T-helper 2 cell (primary cell): ENCODE measurements around the gene FAAH.
A peak's percentile ranks its signal among the peaks of the same experiment; 100 is the strongest.

Source experiments
- DNase-seq, 5 experiments: peaks; one replicate each; pipeline versions ENCODE4 v3.0.0 to v3.0.0-alpha.2; 2012 to 2022

FAAH gene

GRCh38 chr1:46423574-46424240 is 29.6 kb downstream of the FAAH start:
- no peak for DNase-seq

- DNase-seq: no peak
These were observed 30.6 kb downstream of the FAAH start for GRCh38 chr1:46424730-46425129.

DNA sequence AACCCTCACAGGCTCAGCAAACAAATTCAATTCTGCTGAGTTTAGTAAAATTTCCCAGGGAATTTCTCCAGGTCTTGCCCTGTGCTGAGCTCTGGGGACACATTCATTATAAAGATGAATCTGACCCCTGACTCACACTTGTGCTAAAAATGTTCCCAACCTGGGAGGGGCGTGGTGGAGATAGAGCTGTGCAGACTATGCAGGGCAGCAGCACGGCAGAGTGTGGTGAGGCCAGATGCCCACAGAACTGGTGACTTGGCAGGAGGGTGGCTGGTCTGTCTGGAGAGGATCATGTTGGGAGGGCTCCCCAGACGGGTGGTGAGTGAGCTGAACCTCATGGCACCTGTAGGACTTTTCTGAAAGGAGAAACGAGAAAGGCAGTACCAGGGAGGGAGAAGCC is 31.6 kb downstream of the FAAH start:
- no peak for DNase-seq

- DNase-seq: no peak
These were observed 33.4 kb downstream of the FAAH start for GRCh38 chr1:46427541-46427940.

- DNase-seq: no peak
These were observed 35.3 kb downstream of the FAAH start for GRCh38 chr1:46429436-46429835.

DNA sequence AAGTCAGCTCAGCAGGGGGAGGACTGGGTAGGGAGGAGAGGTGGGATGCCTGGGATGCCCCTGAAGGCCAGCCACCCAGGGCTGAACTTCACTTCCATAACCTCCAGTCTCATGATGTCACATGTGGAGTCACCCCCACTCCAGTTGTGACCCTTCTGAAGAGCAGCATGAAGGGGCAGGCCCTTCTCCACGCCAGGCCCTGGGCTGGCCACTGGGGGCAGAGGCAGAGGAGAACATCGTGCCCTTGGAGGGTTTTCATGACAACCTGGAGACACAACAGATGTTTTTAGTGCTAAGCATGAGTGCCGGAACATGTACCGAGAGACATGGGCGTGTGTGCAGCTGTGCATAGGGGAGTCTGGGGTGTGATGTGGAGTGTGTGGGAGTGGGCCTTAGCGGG is 37.6 kb downstream of the FAAH start:
- no peak for DNase-seq

- DNase-seq: no peak
These were observed 38.7 kb downstream of the FAAH start for GRCh38 chr1:46432781-46433327.

DNA sequence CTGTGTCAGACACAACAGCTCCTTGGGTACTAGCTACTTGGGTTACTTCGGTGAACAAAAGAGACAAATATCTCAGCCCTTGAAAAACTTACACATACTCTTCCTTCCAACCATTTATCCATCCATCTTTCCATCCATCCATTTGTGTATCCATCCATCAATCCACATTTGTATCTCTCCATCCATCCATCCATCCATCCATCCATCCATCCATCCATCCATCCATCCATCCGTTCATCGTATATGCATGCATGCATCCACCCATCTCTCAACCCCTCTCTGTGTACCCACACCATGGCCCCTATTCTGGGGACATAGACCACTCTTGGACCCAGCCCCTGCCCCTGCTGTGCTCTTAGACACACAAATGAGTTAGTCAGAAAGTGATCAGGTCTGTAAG is 40.2 kb downstream of the FAAH start:
- no peak for DNase-seq

DNA sequence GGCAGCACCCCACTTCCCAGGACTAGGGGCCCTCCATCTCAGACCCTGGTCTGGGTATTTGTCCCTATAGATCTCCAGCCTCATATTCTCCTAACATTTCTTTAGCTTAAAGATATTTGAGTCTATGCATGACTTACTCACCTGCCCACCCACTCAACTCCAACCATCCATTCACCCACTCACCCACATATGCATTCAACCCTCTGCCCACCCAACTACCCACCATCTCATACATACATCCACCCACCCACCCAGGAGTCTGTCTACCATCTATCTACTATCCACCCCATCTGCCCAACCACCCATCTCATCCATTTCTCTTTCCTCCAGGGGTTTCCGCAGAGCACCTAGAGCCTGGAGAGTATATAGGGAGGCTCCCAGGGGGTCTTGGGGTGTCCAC is 42.7 kb downstream of the FAAH start:
- no peak for DNase-seq

DNA sequence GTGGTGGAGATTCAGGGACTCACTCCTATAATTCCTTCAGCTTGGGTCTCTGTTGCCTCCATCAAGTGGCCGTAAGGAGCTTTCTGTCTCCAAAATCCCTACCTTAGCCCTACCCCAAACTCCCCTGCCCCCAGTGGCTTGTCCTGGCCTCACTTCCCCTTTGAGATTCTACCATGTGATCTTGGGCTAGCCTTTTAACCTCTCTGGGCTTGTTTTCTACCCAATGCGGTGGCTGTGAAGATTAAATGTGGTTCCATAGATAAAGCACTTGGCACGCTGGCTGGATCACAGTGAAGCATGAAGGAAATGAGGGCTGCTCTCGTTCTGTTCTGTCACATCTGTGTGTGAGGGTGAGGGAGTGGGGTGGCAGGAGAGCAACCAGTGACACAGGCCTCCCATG is 43.6 kb downstream of the FAAH start:
- DNase-seq: peak in 1 of 5 experiments; percentile 13

DNA sequence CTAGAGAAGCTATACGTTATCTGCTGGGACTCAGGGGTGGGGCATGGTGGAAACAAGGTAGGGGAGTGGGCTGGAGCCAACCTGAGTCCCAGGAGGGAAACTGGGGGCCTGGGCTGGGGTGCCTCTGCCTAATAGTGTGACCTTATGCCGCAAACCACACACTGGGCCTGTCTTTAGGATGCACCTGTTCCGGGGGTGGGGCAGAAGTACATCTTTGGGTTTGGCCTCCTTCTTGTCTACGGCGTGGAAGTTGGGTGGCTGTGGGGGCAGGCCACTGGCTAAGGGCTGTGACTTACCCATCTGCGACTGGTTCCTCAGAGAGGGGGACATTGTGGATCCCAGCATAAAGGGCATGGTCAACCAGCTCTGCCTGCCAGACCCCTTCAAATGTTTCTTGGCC is 44.2 kb downstream of the FAAH start:
- DNase-seq: no peak

GRCh38 chr1:46440478-46440877 is 46.4 kb downstream of the FAAH start:
- no peak for DNase-seq

DNA sequence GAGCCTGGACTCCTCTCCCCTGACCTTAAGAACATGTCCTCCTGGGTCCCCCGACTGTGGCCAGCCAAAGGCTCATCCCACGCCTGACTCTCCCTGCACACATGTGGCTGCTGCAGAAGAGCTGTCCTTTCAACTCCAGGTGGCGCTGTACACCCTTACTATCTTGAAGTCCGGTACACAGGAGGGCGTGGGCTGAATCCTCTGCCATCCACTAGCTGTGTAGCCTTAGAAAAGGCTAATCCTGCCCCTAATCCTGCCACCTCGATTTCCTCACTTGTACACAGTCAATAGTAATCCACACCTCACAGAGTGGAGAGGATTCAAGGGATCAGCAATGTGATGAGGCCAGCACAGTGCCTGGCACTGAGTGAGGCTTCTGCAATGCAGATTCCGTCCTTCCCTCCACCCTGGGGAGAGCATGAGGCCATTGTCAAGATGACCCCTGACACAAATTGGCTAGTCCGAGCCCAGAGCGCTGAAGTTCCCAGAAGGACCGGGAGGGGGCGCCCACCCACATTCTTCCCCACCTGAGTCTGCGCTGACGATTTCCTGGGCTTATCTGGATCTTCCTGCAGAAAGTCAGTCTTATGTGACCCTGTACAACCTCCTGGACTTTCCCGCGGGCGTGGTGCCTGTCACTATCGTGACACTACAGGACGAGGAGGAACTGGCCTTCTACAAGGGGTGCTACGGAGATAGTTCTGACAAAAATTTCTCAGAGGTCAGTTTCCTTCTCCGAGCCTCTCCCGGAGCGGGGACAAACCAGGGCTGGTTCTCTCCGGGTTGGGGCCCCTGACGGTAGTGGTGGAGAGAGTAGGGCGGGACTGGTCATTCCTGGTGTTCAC is 48.4 kb downstream of the FAAH start:
- DNase-seq: peak; percentile 38 to 69 (median 48)

DNA sequence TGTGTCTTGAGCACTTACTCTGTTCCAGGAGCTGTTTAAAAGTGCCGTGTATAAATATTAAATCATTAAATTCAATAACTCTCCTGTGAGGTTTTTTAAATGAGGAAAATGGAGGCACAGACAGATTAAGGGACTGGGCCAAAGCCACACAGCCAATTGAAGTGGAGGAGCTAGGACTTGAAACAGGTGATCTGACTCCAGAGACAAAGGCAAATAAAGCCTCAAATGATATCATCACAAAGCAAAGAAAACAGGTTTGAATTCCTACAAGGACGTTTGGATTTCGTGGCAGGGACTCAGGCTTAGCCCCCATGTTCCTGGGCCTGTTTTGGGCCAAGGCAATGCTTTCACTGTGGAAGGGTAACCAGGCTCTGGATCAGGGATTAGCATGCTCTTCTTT is 50.3 kb downstream of the FAAH start:
- no peak for DNase-seq

DNA sequence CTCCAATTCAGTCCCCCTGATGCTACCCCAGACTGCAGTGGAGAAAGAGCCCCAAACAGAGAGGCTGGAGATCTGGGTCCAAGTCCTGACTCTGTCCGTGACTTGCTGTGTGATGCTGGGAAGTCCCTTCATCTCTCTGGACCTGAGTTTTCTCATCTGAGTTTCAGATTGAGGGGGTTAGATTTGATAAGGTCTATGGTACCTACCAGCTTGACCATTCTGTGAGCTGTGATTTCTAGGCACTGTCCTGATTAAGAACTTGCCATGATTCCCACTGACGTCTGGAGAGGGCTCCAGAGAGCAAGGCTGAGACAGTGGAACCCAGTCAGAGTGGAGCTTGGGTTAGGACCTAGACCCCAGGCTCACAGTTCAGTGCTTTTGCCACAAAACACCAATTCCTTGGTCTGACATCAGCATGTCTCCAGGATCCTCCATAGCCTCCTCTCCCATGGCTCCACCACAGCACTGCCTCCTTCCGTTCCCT is 51.7 kb downstream of the FAAH start:
- no peak for DNase-seq

DNA sequence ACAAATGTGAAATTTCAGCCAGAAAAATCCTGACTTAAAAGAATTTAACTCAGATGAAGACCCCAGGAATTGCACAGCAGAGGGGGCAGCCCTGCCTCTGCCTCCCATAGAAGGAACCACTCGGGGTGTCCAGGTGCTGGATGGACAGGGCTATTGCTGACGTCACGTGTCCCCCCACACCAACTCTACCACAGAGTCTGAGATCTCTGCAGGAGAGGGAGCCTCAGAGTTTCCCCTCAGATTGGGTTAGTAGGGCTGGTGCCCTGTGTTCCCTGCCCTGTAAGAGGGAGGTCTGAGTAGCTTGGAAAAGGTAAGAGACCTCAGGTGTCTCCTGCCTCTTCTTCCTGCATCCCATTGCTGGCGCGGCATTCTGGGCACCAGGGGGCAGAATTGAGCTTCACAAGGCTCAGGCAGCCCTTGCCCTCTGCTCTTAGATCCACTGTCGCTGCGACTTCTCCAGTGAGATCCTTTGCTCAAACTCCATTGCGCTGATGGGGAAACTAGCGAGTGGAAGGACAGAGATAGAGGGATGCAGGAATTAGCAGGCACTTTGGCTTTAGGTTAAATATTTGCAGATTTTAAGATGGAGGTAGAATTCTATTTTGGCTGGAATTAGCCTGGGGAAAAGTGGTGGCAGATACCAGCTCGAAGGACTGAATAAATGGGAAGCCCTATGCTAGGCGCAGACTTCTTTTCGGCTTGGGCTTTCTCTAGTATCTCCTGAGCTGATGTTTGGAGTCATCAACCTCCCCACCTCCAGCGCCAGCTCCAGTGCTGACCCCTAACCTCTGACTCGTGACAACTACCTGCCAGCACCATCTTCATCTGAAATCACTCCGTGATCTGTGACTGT is 52.8 kb downstream of the FAAH start:
- DNase-seq: peak; percentile 23 to 71 (median 57)

DNA sequence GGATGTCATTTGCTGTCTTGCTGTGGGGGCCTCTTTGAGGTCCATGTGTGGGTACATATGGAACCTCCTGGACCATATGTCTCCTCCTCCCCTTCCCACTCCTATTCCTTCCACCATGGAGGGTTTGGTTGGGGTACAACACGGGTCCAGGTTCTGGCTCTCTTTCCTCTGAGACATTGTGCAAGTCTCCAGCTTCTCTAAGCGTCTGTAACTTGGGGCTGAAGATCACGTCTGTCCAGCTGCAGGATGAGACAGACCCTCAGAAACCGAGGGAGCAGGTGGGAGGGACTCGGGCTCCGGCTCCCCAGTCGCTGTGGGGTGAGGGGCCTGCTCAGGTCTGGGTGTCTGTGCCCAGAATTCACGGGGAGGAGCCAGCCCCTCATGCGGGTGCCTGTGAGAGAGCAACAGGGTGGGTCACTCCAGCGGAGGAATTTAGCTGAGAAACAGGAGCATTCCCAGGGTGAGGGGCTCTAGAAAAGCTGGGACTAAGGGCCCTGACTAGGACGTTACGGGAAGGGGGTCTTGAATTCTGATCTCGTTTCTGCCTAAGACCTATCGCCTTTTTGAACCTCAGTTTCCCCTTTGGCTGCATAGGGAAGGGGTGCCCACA is 53.5 kb downstream of the FAAH start:
- no peak for DNase-seq

GRCh38 chr1:46448109-46448911 is 54.2 kb downstream of the FAAH start:
- no peak for DNase-seq

DNA sequence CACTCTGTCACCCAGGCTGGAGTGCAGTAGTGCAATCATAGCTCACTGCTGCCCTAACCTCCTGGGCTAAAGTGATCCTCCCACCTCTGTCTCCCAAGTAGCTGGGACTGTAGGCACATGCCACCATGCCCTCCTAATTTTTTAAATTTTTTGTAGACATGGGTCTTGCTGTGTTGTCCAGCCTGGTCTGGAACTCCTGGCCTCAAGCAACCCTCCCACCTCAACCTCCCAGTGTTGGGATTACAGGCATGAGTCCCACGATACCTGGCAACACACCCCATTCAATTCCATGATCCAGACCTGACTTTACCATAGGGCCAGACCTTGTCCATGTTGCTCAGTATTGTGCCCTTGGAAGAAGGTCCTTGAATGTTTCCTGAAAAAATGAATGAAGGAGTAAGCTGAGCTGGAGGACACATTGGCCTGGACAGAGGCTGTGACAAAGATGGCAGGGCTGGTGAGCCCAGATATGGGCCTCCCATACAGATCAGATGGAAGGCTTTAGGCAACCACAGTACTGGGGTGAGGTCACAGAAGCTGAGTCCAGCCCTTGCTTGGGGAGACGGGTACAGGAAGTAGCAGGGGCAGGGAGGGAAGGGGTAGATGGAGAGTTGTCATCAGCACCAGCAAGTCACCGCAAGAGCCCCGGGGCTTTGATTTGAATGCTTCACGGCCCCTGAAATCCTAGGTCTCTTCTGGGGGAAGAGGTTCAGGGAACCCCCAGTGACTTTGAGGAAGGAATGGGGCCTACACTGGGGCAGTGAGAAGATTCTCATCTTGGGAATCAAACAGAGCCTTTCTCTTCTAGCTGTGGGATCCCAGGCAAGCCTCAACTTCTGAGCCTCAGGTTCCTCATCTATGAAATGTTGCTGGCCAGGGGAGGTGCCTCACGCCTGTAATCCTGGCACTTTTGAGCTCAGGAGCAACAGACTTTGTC is 55.4 kb downstream of the FAAH start:
- no peak for DNase-seq

- DNase-seq: no peak
These were observed 56.0 kb downstream of the FAAH start for GRCh38 chr1:46450160-46450517.
